Renal cortex interstitium (tissue), 15 donors: ENCODE results near the gene TNFRSF1A. TPM values are rescaled to one million over a fixed set of nuclear protein-coding genes. Genes with fewer than 3 reads are reported as not detected.

Source experiments
- DNase-seq, 11 donors: peaks; one replicate each; pipeline ENCODE4 v3.0.0-alpha.2; 2013; ENCODE audit warnings: low read depth in 9 of 11, low spot score in 4 of 11; ENCODE audit errors: extremely low read depth in 1 of 11
- long read RNA-seq, 16 experiments: transcript quantifications; one replicate each; lab custom pipeline, GENCODE V29; 2026
- polyA plus RNA-seq, 3 donors: library from polyadenylated mRNA; unstranded; fragments of 120-200 nt; gene quantifications; one replicate each; pipeline ENCODE4 v1.2.1, GENCODE V29; 2013; ENCODE audit not compliant: insufficient read length in 3 of 3

TNFRSF1A gene
- 10 to 100 TPM; 77.6 to 93.0 (median 88.0) TPM for polyA plus RNA-seq
- long read RNA-seq, donor 1, transcript TNFRSF1A-201 (10 exons, 2,223 nt): major isoform, 11 of 30 reads
- long read RNA-seq, donor 1, partial matches to known transcripts: 16 of 30 reads
- long read RNA-seq, donor 1, other reads (novel, unspliced or antisense): 0 of 30 reads
- long read RNA-seq, donor 2, partial matches to known transcripts: 14 of 19 reads
- long read RNA-seq, donor 2, other reads (novel, unspliced or antisense): 0 of 19 reads
- long read RNA-seq, donor 3, transcript TNFRSF1A-201 (10 exons, 2,223 nt): major isoform, 21 of 40 reads
- long read RNA-seq, donor 3, partial matches to known transcripts: 16 of 40 reads
- long read RNA-seq, donor 3, other reads (novel, unspliced or antisense): 0 of 40 reads
- long read RNA-seq, donor 4, transcript TNFRSF1A-201 (10 exons, 2,223 nt): major isoform, 19 of 27 reads
- long read RNA-seq, donor 4, partial matches to known transcripts: 6 of 27 reads
- long read RNA-seq, donor 4, other reads (novel, unspliced or antisense): 0 of 27 reads
- long read RNA-seq, donor 5: 0 reads
- long read RNA-seq, donor 6, transcript TNFRSF1A-201 (10 exons, 2,223 nt): major isoform, 8 of 11 reads
- long read RNA-seq, donor 6, partial matches to known transcripts: 0 of 11 reads
- long read RNA-seq, donor 6, other reads (novel, unspliced or antisense): 0 of 11 reads
- long read RNA-seq, donor 7, transcript TNFRSF1A-201 (10 exons, 2,223 nt): major isoform, 12 of 31 reads
- long read RNA-seq, donor 7, partial matches to known transcripts: 15 of 31 reads
- long read RNA-seq, donor 7, other reads (novel, unspliced or antisense): 0 of 31 reads
- long read RNA-seq, donor 8, transcript TNFRSF1A-201 (10 exons, 2,223 nt): major isoform, 16 of 27 reads
- long read RNA-seq, donor 8, partial matches to known transcripts: 5 of 27 reads
- long read RNA-seq, donor 8, other reads (novel, unspliced or antisense): 0 of 27 reads
- long read RNA-seq, donor 9, transcript TNFRSF1A-201 (10 exons, 2,223 nt): major isoform, 13 of 15 reads
- long read RNA-seq, donor 9, partial matches to known transcripts: 0 of 15 reads
- long read RNA-seq, donor 9, other reads (novel, unspliced or antisense): 0 of 15 reads
- long read RNA-seq, donor 10, transcript TNFRSF1A-201 (10 exons, 2,223 nt): major isoform, 13 of 34 reads
- long read RNA-seq, donor 10, partial matches to known transcripts: 18 of 34 reads
- long read RNA-seq, donor 10, other reads (novel, unspliced or antisense): 0 of 34 reads
- long read RNA-seq, donor 11, transcript TNFRSF1A-201 (10 exons, 2,223 nt): major isoform, 16 of 25 reads
- long read RNA-seq, donor 11, partial matches to known transcripts: 5 of 25 reads
- long read RNA-seq, donor 11, other reads (novel, unspliced or antisense): 0 of 25 reads
- long read RNA-seq, donor 12, transcript TNFRSF1A-201 (10 exons, 2,223 nt): major isoform, 5 of 13 reads
- long read RNA-seq, donor 12, partial matches to known transcripts: 8 of 13 reads
- long read RNA-seq, donor 12, other reads (novel, unspliced or antisense): 0 of 13 reads
- long read RNA-seq, donor 13: 0 reads
- long read RNA-seq, donor 14, transcript TNFRSF1A-201 (10 exons, 2,223 nt): major isoform, 12 of 22 reads
- long read RNA-seq, donor 14, partial matches to known transcripts: 7 of 22 reads
- long read RNA-seq, donor 14, other reads (novel, unspliced or antisense): 0 of 22 reads
- long read RNA-seq, donor 15, transcript TNFRSF1A-201 (10 exons, 2,223 nt): major isoform, 6 of 7 reads
- long read RNA-seq, donor 15, partial matches to known transcripts: 0 of 7 reads
- long read RNA-seq, donor 15, other reads (novel, unspliced or antisense): 0 of 7 reads
- long read RNA-seq, donor 16, transcript TNFRSF1A-201 (10 exons, 2,223 nt): major isoform, 36 of 70 reads
- long read RNA-seq, donor 16, partial matches to known transcripts: 27 of 70 reads
- long read RNA-seq, donor 16, other reads (novel, unspliced or antisense): 0 of 70 reads

DNA sequence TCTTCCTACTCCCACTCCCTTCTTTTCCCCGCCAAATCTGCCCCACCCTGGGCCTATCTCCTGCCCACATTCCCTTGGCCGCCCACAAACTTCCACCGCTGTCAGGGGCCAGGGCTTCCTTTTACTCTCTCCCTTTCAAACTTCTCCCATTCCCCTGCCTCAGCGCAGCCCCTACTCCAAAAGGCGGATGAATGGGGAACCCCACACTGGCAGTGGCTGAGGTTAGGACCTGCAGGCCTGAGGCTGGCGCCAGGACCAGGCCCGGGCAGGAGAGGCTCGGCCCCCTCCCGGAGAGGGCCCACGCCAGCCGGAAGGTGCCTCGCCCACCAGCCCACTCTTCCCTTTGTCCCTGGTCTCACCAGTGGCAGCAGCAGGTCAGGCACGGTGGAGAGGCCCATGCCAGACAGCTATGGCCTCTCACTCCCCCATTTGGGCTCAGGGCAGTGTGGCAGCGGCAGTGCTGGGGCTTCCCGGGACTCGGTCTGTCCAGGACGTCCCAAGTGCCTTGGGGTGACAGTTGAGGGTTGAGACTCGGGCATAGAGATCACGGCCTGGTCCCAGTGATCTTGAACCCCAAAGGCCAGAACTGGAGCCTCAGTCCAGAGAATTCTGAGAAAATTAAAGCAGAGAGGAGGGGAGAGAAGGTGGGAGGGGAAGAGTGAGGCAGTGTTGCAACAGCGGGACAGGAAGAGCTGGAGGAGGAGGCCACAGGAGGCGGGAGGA lies at the start of gene TNFRSF1A:
Gene TNFRSF1A, minus strand, starts transcription at position 660 of the 723 bp plus-strand sequence. Its CDS starts 262 bp downstream, at position 398.
- peak in 2 of 11 donors; percentile 68 to 69 for DNase-seq

DNA sequence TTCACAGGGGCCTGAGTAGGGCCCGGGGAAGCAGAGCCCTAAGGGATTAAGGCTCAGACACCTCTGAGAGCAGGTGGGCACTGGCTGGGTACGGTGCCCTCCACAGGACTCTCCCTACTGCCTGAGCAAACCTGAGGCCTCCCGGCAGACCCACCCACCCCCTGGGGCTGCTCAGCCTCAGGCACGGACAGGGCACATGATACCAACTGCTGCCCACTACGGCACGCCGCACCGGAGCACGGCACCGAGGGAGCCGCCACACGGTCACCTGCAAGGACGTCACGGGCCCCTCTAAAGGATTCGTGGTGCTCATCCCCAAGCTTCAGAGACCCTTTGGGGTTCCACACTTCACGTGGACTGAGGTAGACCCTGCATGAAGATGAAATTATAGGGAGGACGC lies 49.1 kb upstream of the TNFRSF1A start:
- DNase-seq: no peak

DNA sequence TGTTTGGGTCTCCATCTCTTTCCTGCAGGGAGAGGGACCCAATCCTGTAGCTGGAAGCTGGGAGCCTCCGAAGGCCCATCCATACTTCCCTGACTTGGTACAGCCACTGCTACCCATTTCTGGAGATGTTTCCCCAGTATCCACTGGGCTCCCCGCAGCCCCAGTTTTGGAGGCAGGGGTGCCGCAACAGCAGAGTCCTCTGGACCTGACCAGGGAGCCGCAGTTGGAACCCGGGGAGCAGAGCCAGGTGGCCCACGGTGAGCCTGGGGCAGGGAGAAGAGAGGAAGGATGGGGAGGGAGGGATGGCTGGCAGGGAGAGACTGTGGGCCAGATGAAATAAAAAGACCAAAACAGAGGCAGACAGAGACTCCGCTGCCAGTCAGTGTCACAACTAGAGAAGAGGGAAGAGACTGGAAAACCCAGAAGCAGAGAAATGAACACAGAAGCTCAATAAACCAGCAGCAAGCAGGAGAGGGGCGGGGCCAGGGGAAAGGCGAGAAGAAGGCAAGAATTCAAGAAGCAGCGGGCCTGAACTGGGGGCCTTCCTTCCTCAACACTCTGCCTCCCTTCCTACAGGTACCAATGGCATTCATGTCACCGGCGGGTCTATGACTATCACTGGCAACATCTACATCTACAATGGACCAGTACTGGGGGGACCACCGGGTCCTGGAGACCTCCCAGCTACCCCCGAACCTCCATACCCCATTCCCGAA lies 48.4 kb upstream of the TNFRSF1A start:
- DNase-seq: no peak

DNA sequence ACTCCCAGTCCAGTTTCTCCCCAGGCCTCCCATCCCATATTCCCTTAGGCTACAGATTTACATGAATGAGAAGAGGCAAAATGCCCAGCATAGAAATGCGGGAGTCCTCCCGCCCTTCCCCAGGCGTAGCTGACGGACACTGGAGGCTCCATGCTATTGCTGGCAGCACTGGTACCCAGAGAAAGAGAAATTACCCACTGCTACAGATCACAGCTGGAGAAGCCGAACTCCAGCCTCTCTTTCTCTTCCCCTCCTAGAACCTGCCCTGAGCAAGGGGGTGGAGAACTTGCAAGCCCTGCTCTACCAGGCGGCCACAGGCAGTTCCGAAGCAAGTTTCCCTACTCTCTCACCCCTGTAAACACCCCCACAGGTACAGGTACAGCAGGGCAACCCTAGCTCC lies 45.7 kb upstream of the TNFRSF1A start:
- no peak for DNase-seq

DNA sequence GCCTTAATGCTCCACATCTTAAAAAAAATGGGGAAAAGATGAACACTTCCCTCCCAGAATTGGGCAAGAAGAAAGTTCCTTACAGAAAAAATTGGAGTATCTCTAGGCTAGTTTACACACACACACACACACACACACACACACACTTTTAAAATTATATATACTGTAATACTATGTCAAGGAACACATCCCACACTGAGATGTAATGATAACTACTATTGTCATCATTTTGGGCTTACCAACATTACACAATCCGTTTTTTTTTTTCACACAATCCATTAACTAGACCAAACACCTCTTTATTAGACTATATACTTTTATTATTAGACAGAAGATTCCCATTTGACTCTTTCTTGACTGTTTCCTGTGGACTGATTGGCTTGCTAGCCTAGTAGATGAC lies 44.6 kb upstream of the TNFRSF1A start:
- DNase-seq: no peak

DNA sequence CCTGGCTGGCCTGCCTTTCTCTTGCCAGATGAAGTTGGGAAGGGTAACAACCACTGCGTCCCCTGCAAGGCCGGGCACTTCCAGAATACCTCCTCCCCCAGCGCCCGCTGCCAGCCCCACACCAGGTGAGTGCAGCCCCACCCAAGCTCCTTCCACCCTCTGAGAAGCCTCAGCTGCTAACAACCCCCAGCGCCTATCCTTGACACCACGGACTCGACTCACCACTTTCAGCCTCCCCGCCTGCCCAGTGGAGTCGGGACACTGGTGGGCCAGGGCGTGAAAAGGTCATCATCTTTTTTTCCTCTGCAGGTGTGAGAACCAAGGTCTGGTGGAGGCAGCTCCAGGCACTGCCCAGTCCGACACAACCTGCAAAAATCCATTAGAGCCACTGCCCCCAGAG lies 44.2 kb upstream of the TNFRSF1A start:
- no peak for DNase-seq

DNA sequence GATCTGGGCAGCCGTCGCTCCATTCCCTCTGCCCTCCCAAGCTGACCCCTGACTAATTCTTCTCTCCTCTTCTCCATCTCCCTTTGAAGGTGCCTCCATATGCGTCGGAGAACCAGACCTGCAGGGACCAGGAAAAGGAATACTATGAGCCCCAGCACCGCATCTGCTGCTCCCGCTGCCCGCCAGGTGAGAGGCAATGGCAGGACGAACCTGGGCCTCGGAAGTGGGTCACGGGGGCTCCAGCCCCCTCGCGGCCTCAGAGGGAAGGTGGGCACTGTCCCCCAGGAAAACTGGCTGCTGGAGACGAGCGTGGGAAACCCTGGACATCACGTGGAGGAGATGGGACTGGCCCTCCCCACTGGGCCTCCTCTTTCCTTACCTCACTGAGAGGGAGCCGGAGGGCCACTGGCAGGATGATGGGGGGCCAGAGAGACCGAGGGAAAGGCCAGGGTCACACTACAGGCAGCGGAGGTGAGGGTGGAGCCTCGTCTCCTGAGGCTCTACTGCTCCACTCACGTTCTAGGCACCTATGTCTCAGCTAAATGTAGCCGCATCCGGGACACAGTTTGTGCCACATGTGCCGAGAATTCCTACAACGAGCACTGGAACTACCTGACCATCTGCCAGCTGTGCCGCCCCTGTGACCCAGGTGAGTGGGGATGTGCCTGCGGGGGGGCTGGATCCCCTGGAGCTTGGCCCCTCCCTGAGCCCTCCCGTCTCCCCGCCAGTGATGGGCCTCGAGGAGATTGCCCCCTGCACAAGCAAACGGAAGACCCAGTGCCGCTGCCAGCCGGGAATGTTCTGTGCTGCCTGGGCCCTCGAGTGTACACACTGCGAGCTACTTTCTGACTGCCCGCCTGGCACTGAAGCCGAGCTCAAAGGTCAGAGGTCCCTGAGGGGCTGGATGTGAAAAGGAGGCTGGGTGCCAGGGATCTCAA lies 42.9 kb upstream of the TNFRSF1A start:
- DNase-seq: no peak

DNA sequence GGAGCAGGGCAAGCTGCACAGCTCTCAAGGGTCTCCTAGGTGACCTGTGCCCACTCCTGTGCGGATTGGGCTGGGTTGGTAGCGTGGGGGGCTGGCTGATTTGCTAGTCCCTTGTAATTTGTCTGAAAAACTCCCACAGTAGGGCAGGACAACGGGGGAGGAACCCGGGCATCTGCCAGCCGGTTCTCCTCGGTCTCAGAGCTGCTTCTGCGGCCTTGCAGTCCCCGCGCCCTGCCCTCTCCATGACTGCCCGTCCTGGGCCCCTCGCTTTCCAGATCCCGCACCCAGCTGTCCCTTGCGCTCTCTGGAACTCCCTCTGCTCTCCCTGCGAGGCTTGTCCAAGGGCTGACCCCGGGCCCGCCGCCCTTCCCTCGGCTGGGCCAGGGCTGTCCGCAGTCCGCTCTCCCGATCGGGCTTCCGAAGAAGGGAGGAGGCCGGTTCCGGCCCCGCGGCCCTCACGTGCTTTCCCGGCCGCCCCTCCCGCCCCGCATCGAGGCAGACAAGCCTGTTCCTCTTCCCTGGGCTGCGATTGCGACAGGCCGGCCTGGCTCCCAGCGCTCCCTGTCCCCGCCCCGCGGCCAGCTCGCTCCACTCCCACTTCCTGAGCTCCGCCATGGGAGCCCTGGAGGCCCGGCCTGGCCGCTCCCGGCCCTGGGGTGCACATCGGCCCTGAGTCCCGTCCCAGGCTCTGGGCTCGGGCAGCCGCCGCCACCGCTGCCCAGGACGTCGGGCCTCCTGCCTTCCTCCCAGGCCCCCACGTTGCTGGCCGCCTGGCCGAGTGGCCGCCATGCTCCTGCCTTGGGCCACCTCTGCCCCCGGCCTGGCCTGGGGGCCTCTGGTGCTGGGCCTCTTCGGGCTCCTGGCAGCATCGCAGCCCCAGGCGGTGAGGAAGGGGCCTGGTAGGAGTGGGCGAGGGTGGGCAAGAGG lies 42.0 kb upstream of the TNFRSF1A start, which contains the start of gene LTBR:
Gene LTBR, plus strand, starts transcription at position 591 of the 927 bp plus-strand sequence. Its CDS starts 197 bp downstream, at position 788.
- DNase-seq: peak in 7 of 11 donors; percentile 76 to 85 (median 83)

DNA sequence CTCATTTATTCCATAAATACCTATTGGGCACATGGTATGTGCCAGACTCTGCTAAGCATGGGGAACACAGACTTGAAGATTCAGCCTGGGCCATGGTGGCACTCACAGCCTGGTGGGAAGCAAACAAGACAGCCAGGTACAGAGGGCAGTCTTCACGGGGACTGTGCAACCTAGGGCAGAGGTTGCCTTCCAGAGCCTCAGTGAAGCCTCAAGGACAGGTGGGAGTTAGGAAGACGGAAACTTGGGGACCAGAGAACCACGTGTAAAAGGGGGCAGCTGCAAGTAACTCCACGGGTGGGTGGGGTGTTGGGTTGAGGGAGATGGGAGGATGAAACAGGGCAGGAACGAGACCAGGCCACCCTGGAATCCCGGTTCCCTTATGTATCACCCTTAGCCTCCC lies 41.1 kb upstream of the TNFRSF1A start:
- DNase-seq: no peak

DNA sequence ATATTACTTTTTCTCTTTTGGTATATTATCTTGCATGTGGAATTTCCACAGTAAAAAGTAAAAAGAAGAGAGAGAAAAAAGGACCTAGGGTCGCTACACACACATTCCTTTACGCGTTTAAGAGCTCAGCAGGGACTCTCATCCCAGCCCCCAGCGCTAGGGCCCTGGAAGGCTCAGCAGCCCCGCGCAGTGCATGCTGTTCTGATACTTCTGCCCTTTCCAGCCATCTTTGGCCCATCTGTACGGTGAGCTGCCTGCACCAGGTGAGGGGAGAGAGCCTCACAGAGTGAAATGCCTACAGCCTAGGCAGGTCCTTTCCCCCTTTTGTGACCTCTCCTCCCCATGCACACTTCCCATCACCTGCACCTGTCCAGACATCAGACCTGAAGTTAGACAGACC lies 40.5 kb upstream of the TNFRSF1A start:
- no peak for DNase-seq

DNA sequence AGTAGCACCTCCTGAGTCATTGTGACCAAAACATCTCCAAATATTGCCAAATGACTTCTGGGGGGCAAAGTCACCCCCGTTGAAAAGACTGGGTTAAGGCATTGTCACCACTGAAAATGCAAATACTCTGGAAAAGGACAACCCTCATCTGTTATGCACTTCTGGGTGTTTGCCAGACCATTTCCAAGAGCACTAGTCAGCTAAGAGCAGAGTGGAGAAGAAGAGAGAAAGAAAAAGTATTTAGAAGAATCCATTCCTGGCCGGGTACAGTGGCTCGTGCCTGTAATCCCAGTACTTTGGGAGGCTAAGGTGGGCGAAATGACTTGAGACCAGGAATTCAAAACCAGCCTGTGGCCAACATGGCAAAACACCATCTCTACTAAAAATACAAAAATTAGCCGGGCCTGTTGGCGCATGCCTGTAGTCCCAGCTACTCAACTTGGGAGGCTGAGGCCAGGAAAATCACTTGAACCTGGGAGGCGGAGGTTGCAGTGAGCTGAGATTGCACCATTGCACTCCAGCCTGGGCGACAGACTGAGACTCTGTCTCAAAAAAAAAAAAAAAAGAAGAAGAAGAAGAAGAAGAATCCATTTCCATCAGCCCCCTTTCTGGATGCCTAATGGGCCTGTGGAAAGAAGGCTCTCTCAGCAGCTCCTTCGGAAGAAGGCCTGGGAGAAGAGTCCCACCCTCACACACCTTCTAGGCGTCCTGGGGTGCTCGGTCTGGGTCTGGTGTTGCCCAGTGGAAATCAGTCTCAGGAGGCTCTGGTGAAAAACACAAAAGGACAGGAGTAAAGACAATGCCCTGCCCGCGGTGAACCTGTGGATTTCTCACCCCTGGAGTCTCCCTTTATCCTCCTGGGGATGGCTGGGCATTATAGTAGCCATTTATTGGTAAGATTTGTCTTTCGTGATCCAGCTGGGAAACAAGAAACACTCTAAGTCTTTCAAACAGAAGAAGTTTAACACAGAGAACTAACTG lies 38.6 kb upstream of the TNFRSF1A start:
- DNase-seq: no peak

DNA sequence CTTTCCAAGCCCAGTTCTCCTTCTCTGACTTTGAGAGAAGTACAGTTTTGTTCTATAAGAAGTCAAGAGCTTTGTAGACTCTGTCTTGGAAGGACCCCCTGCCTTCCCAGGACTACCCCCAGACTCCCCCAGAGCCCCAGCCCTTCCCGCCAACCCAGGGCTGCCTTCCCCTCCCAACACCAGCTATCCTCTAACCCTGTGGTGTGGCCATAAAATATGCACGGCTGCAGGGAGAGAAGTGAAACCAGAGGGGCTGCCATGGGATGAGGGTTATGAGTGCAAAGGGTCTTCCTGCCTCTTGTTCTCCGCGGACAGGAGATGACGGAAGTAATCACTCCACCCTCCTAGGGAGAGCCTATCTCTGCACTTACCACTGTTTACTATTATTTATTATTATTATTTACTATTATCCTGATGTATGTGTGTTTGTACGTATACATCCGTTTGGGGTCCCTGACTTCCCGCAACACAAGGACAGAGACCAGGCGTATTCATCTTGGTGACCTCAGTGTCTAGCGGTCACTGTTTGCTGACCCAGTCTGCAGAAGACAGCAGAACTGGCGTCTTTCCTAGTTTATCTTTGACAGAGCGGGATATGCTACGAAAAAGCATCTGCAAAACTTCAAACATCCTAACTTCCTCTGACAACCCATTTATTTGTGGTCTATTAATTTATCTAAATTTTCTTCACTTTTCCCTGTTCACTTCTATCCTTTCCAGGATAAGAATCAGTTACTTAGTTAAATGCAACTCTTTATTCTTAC lies 37.0 kb upstream of the TNFRSF1A start:
- no peak for DNase-seq

DNA sequence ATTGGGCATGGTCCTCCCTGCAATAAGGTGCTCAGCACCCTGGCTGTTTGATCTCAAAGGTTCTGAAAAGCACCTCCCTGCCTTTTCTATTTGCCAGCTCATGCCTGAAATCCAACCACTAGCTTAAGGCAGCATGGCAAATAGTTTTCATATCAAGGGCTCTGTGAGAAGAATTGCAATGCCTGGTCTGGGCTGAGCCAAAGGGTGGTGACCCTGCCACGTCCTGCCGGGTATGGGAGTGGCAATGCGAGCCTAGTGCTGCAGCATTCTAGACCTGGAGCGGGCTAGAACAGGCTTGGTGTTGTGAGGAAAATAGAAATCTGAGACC lies 35.8 kb upstream of the TNFRSF1A start:
- DNase-seq: no peak
